ENCODE measurements around the gene ARX. TPM values are rescaled to one million over a fixed set of nuclear protein-coding genes. Genes with fewer than 3 reads are reported as not detected.

The ARX gene
- total and polyA plus RNA-seq, 3 donors from 2014 or later, result 4.9 to 13.4 (median 7.7) TPM

DNA sequence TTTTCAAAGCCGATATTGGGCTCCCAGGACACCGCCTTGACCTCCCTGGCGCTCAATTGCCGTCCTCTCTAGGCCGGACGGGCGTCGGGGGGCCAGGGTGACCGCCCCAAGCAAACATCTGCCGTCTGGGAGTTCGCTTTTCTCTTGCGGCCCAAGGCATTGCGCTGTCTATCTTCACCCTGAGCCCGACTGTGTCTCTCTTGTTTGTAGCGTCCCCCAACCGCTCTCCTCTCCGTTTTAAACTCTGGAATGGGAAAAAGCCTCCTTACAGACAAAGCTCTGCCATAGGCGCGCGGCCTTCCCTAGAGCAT lies 551 bp upstream of the ARX start:
- Histone ChIP-seq H3K4me1 (no peaks in the 10 kb centered on the region), H3K27me3 (no peaks in the 10 kb centered on the region), H3K4me3 (peak overlapping the region in 1 of 2 donors; percentile 64), H3K36me3 (ENCODE audit: low read depth, missing control alignments) (no peaks in the 10 kb centered on the region), H3K9me3 (no peaks in the 10 kb centered on the region), H3K27ac (peak overlapping the region; percentile 55 to 74)
- intact Hi-C loops (cut with DNase I; ENCODE audit: low total_unique reads), result no loop called here
- WGBS, 2 donors, result 13% methylated on average over 20 of the region's 20 CpGs; no CpG with 5 or more reads in 1 of the 2 donors
- DNase-seq, result no peak
- TF ChIP-seq CTCF (IDR thresholded peaks at IDR 0.05), result no peak
- no peak for TF ChIP-seq POLR2A (IDR thresholded peaks at IDR 0.05)

- Histone ChIP-seq H3K27ac (peak overlapping the region; percentile 55 to 74), H3K9me3 (no peaks in the 10 kb centered on the region), H3K4me1 (no peaks in the 10 kb centered on the region), H3K27me3 (no peaks in the 10 kb centered on the region), H3K36me3 (ENCODE audit: low read depth, missing control alignments) (no peaks in the 10 kb centered on the region), H3K4me3 (peak overlapping the region; percentile 57 to 64)
- TF ChIP-seq CTCF (IDR thresholded peaks at IDR 0.05) (no peak), POLR2A (IDR thresholded peaks at IDR 0.05) (no peak)
- intact Hi-C loops (cut with DNase I; ENCODE audit: low total_unique reads), result no loop called here
- WGBS, 2 donors, result 10 to 21% methylated on average over 13 to 19 of the region's 19 CpGs
- DNase-seq, result no peak
Observed at GRCh38 chrX:25014366-25014838, 1.4 kb downstream of the ARX start.

DNA sequence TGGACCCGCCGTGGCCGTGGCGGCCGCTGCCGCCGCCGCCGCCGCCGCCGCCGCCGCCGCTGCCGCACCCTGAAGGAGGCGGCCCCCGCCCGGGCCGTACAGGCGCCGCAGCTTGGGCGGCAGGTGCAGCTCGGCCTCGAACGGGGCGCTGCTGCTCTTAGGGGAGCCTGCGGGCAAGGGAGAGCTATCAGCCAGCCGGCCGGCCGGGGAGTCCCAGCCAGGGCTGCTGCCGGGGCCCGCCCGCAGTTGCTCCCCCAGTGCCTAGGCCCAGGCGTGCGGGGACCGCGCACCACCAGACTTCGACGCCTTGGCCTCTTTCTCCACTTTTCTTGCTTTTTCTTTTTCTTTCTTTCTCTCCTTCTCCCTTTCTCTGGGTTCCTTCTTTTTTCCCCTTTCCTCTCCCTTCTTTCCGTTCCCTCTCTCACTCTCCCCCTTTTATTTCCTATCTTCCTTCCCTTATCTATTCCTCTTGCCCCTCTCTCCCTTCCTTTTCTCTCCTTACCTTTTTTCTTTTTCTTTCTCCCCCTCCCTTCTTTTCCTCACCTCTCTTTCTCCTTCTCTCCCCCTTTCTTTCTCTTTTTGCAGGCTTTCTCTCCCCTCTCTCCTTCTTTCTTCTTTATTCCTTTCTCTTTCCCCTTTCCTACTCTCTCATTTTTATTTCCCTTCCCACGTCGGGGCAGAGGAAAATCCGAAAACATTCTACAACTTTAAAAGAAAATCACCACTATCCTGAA lies 2.0 kb downstream of the ARX start:
- Histone ChIP-seq H3K4me1 (no peaks in the 10 kb centered on the region), H3K9me3 (no peaks in the 10 kb centered on the region), H3K27ac (peak overlapping the region; percentile 55 to 74), H3K4me3 (peak overlapping the region; percentile 57 to 64), H3K36me3 (ENCODE audit: low read depth, missing control alignments) (no peaks in the 10 kb centered on the region), H3K27me3 (no peaks in the 10 kb centered on the region)
- intact Hi-C loops (cut with DNase I; ENCODE audit: low total_unique reads), result no loop called here
- DNase-seq, result no peak
- no peak for TF ChIP-seq POLR2A (IDR thresholded peaks at IDR 0.05)
- no peak for TF ChIP-seq CTCF (IDR thresholded peaks at IDR 0.05)
- WGBS, 2 donors, result 3% methylated on average over 9 to 13 of the region's 44 CpGs

DNA sequence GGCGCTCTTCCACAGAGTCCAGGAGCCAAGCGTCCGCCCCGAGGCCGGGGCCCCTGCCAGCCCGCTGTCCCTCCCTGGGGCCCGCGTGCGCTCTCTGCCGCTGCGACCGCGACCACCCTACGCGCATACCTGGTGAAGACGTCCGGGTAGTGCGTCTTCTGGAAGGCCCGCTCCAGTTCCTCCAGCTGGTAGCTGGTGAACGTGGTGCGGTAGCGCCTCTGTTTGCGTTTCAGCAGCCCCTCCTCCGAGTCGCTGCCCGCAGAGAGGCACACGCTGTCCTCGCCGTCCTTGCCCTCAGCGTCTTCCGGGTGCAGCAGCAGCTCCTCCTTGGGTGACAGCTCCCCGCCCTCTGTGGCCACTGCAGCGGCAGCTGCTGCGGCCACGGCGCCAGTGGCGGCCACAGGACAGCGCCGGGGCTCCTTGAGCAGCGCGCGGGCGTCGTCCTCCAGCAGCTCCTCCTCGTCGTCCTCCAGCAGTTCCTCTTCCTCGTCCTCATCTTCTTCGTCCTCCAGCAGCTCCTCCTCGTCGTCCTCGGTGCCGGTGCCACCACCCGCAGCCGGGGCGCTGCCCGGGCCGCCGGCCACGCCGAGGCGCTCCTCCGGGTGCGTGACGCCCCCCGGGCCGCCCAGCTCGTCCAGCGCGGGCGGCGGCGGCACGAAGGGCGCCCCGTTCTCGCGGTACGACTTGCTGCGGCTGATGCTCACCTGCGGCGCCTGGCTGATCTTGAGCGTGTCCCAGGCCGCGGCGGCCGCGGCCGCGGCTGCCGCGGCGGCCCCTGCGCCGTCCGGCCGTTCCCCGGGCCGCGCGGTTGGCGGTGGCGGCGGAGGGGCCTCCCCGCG lies 2.8 kb downstream of the ARX start:
- 1% methylated on average over 50 of the region's 105 CpGs; no CpG with 5 or more reads in 1 of the 2 donors for WGBS, 2 donors
- H3K27me3 ChIP-seq, result no peaks in the 10 kb centered on the region

More for the DNA sequence above, 2.8 kb downstream of the ARX start:
- no peaks in the 10 kb centered on the region for H3K36me3 ChIP-seq (ENCODE audit: low read depth, missing control alignments)
- intact Hi-C loops (cut with DNase I; ENCODE audit: low total_unique reads), result no loop called here
- DNase-seq, result no peak
- no peaks in the 10 kb centered on the region for H3K4me1 ChIP-seq
- peak overlapping the region; percentile 77 to 85 for H3K27ac ChIP-seq
- H3K9me3 ChIP-seq, result no peaks in the 10 kb centered on the region
- TF ChIP-seq POLR2A (IDR thresholded peaks at IDR 0.05) (no peak), CTCF (IDR thresholded peaks at IDR 0.05) (no peak)
- H3K4me3 ChIP-seq, result peak overlapping the region; percentile 31 to 56

Measured in testis (tissue), 3 donors.